ENCODE measurements around the gene ITGA1.

DNA sequence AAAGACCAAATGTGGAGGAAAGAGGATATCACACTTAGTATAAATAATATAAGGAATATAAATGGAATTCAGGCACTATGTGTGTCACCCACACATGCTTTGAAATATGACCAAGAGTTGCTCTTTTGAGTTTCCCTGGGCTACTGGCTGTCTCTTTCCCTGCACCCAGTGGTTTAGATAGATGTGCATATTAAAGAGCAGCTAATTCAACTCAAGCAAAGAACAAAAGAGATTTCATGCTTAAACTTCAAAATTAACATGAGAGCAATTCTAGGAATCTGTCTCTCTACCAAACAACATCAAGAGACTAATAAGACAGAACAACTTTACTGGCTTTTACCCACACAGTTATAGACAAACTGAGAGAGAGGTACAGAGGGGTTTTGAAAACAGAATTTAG, 38.0 kb upstream of the ITGA1 start:
- TF ChIP-seq SNRNP70 (IDR thresholded peaks at IDR 0.05; ENCODE audit: low read depth, low read length) (no peak), POLR2G (IDR thresholded peaks at IDR 0.05; ENCODE audit: low read depth, low read length) (no peak), RBM22 (optimal IDR thresholded peaks at IDR 0.05; ENCODE audit: low read length) (no peak), ATF1 (CRISPR knock-in tag; IDR thresholded peaks at IDR 0.05) (no peak), ZNF282 (IDR thresholded peaks at IDR 0.05; ENCODE audit: partially characterized antibody) (no peak), BORCS8-MEF2B (CRISPR knock-in tag; IDR thresholded peaks at IDR 0.05) (no peak), NR2C2 (CRISPR knock-in tag; IDR thresholded peaks at IDR 0.05; ENCODE audit: borderline replicate concordance) (no peak), ZNF292 (CRISPR knock-in tag; IDR thresholded peaks at IDR 0.05; ENCODE audit: borderline replicate concordance, low read depth) (no peak)
- TF ChIP-seq, protein P1, sequence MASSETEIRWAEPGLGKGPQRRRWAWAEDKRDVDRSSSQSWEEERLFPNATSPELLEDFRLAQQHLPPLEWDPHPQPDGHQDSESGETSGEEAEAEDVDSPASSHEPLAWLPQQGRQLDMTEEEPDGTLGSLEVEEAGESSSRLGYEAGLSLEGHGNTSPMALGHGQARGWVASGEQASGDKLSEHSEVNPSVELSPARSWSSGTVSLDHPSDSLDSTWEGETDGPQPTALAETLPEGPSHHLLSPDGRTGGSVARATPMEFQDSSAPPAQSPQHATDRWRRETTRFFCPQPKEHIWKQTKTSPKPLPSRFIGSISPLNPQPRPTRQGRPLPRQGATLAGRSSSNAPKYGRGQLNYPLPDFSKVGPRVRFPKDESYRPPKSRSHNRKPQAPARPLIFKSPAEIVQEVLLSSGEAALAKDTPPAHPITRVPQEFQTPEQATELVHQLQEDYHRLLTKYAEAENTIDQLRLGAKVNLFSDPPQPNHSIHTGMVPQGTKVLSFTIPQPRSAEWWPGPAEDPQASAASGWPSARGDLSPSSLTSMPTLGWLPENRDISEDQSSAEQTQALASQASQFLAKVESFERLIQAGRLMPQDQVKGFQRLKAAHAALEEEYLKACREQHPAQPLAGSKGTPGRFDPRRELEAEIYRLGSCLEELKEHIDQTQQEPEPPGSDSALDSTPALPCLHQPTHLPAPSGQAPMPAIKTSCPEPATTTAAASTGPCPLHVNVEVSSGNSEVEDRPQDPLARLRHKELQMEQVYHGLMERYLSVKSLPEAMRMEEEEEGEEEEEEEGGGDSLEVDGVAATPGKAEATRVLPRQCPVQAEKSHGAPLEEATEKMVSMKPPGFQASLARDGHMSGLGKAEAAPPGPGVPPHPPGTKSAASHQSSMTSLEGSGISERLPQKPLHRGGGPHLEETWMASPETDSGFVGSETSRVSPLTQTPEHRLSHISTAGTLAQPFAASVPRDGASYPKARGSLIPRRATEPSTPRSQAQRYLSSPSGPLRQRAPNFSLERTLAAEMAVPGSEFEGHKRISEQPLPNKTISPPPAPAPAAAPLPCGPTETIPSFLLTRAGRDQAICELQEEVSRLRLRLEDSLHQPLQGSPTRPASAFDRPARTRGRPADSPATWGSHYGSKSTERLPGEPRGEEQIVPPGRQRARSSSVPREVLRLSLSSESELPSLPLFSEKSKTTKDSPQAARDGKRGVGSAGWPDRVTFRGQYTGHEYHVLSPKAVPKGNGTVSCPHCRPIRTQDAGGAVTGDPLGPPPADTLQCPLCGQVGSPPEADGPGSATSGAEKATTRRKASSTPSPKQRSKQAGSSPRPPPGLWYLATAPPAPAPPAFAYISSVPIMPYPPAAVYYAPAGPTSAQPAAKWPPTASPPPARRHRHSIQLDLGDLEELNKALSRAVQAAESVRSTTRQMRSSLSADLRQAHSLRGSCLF (CRISPR knock-in tag; IDR thresholded peaks at IDR 0.05; ENCODE audit: borderline replicate concordance) = no peak

All from HepG2 (cell line).